IPS-20b (cell line): Measurements from ENCODE around the gene XPA.

Source experiments
- H3K27ac ChIP-seq: one replicate; pipeline ENCODE4 v1.5.1; 2013; ENCODE audit warnings: low read length
- H3K27me3 ChIP-seq: 2 replicates; pipeline ENCODE4 v1.6.1; 2013; ENCODE audit warnings: mild to moderate bottlenecking, low read length, inconsistent platforms; ENCODE audit not compliant: insufficient read depth
- H3K36me3 ChIP-seq: 2 replicates; pipeline ENCODE4 v1.6.1; 2013; ENCODE audit warnings: low read depth, mild to moderate bottlenecking, inconsistent platforms, low read length, moderate library complexity; ENCODE audit not compliant: insufficient read depth
- H3K4me1 ChIP-seq: 2 replicates; pipeline ENCODE4 v1.6.1; 2013; ENCODE audit warnings: mild to moderate bottlenecking, control low read depth, inconsistent platforms, low read length, moderate library complexity; ENCODE audit not compliant: insufficient read depth
- H3K4me3 ChIP-seq: 2 replicates; pipeline ENCODE4 v1.5.1; 2013; ENCODE audit warnings: mild to moderate bottlenecking, low read length, inconsistent platforms
- H3K9ac ChIP-seq: 2 replicates; pipeline ENCODE4 v1.6.1; 2013; ENCODE audit warnings: low read depth, mild to moderate bottlenecking, inconsistent platforms, low read length, moderate library complexity
- H3K9me3 ChIP-seq: 2 replicates; pipeline ENCODE4 v1.6.1; 2013; ENCODE audit warnings: mild to moderate bottlenecking, low read depth, low read length, inconsistent platforms; ENCODE audit not compliant: insufficient read depth

XPA gene

DNA sequence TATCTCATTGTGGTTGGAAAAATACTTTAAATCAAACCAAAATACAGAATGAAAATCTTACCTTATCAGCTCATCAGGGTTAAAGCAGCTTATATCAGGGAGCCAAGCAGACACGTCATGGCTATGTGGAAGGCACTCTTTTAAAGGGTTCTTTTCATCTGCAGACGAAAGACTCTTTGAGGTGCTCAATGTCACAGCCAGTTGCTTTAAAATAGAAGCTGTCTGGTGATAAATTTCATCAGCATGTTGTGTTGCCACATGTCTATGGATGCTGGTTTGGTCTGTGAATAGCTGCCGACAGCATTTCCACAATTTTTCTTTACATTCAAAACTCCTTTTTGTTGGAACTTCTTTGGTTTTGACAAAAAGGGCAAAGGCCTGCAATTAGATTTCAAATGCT is 71.5 kb downstream of the XPA start:
- no peaks in the 10 kb centered on the region for H3K27me3 ChIP-seq
- peaks cover 11% of the 10 kb centered on the region for H3K4me1 ChIP-seq
- H3K9ac ChIP-seq = no peak overlapping the region
- H3K36me3 ChIP-seq = peaks cover 65% of the 10 kb centered on the region
- H3K9me3 ChIP-seq = peaks cover 17% of the 10 kb centered on the region
- no peak overlapping the region for H3K4me3 ChIP-seq
- no peak overlapping the region for H3K27ac ChIP-seq
